ENCODE data around the gene ACP6. TPM values are rescaled to one million over a fixed set of nuclear protein-coding genes. Genes with fewer than 3 reads are reported as not detected.

The ACP6 gene
- total and polyA plus RNA-seq, 2 donors (not counting 3 experiments of a cell fraction or from before 2014, with no cell fraction given) = 7.1 to 9.4 TPM

- Histone ChIP-seq H3K79me2 (ENCODE audit: control insufficient read depth, insufficient read depth, low read length) (no peaks in the 10 kb centered on the region), H3K4me3 (replicated peaks in 1 of 3; ENCODE audit: insufficient read depth in 1 of 3, low read depth in 1 of 3, low read length in 3 of 3) (no peak overlapping the region), H3K4me1 (ENCODE audit: control insufficient read depth, extremely low read depth, insufficient read depth, low read length) (peaks cover 6% of the 10 kb centered on the region), H4K20me1 (replicated peaks; ENCODE audit: control insufficient read depth, extremely low read depth, insufficient read depth, low read length) (no peaks in the 10 kb centered on the region), H3K9ac (replicated peaks; ENCODE audit: extremely low read depth, insufficient read depth, low read length) (no peak overlapping the region), H3K9me1 (replicated peaks; ENCODE audit: control insufficient read depth, extremely low read depth, insufficient read depth, low read length) (no peaks in the 10 kb centered on the region), H3K36me3 (ENCODE audit: control insufficient read depth in 2 of 2, extremely low read depth in 1 of 2, insufficient read depth in 2 of 2, low read length in 2 of 2) (peaks cover 0 to 4% of the 10 kb centered on the region in 2 experiments), H3K27ac (ENCODE audit: insufficient read depth, low read depth, low read length) (no peak overlapping the region), H2AFZ (ENCODE audit: low read depth, low read length) (no peak overlapping the region), H3K9me3 (replicated peaks; ENCODE audit: control insufficient read depth, insufficient read depth, low read length) (no peaks in the 10 kb centered on the region), H3K27me3 (ENCODE audit: control insufficient read depth in 2 of 2, insufficient read depth in 2 of 2, low read length in 2 of 2) (no peaks in the 10 kb centered on the region), H3K4me2 (ENCODE audit: insufficient read depth, low read length) (no peak overlapping the region)
- CTCF ChIA-PET = interaction anchor here (0.8 to 3.6 kb wide), 12 partner anchors 11 to 353 kb away, joined by 3 to 44 read pairs (median 8); partner anchors contain the start of gene ACP6
- intact Hi-C loops (cut with micrococcal nuclease) (no loop called here), dilution Hi-C loops (cut with MboI; ENCODE audit: extremely low pct_ligation_motif_present, low sequenced_read_pairs) (no loop called here)
- POLR2A ChIA-PET = no interaction called here
- DNase-seq (ENCODE audit: low read depth, low spot score) = no peak
- TF ChIP-seq POLR2AphosphoS5 (IDR thresholded peaks at IDR 0.05; ENCODE audit: insufficient read depth, low read depth, low read length) (no peak), JUN (IDR thresholded peaks at IDR 0.05; ENCODE audit: borderline replicate concordance, insufficient read depth, insufficient read length, low read depth) (no peak), GATA2 (IDR thresholded peaks at IDR 0.05; ENCODE audit: insufficient read depth, insufficient read length, low read depth, low read length) (no peak), MYC (IDR thresholded peaks at IDR 0.05; ENCODE audit: low read depth, low read length) (no peak), FOS (IDR thresholded peaks at IDR 0.05; ENCODE audit: borderline replicate concordance, insufficient read depth, low read length) (no peak), POLR2A (IDR thresholded peaks at IDR 0.05; ENCODE audit: low read depth, low read length) (no peak), EZH2 (IDR thresholded peaks at IDR 0.05; ENCODE audit: borderline replicate concordance, low read depth, low read length, severe bottlenecking) (no peak)
- TF ChIP-seq, protein P1, sequence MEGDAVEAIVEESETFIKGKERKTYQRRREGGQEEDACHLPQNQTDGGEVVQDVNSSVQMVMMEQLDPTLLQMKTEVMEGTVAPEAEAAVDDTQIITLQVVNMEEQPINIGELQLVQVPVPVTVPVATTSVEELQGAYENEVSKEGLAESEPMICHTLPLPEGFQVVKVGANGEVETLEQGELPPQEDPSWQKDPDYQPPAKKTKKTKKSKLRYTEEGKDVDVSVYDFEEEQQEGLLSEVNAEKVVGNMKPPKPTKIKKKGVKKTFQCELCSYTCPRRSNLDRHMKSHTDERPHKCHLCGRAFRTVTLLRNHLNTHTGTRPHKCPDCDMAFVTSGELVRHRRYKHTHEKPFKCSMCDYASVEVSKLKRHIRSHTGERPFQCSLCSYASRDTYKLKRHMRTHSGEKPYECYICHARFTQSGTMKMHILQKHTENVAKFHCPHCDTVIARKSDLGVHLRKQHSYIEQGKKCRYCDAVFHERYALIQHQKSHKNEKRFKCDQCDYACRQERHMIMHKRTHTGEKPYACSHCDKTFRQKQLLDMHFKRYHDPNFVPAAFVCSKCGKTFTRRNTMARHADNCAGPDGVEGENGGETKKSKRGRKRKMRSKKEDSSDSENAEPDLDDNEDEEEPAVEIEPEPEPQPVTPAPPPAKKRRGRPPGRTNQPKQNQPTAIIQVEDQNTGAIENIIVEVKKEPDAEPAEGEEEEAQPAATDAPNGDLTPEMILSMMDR (IDR thresholded peaks at IDR 0.05; ENCODE audit: extremely low read depth in 1 of 2, insufficient read depth in 1 of 2, low read depth in 1 of 2, low read length in 2 of 2) = no peak
- FAIRE-seq = no peak
- BruUV-seq (replicated peaks) = no TSS peak
Measured at GRCh38 chr1:147626291-147626690, 44.0 kb downstream of the ACP6 start.
